Liver (tissue), 9 donors: ENCODE results near the gene TPSD1. TPM values are rescaled to one million over a fixed set of nuclear protein-coding genes. Genes with fewer than 3 reads are reported as not detected.
"Not testable (repeated sequence)": the region's sequence is repeated elsewhere in the genome, so short reads cannot be mapped to it uniquely, and the experiment has no call there.

Experiments used
- DNase-seq: peaks from one replicate; pipeline ENCODE4 v3.0.0-alpha.2; 2017; ENCODE audit warnings: low spot score
- H3K27ac ChIP-seq, 2 donors: one replicate each; pipeline ENCODE4 v1.7.0; 2013; ENCODE audit warnings: inconsistent platforms in 2 of 2, low read length in 2 of 2, control low read depth in 1 of 2, low read depth in 1 of 2, mild to moderate bottlenecking in 1 of 2
- H3K27me3 ChIP-seq, 4 donors: one replicate each; pipeline versions ENCODE4 v1.6.1 to v1.7.0; 2013; ENCODE audit warnings: low read length in 3 of 4, inconsistent platforms in 1 of 4, mild to moderate bottlenecking in 1 of 4, moderate library complexity in 1 of 4; ENCODE audit not compliant: control insufficient read depth in 4 of 4, insufficient read depth in 4 of 4
- H3K36me3 ChIP-seq, 4 donors: one replicate each; pipeline versions ENCODE4 v1.6.1 to v1.7.0; 2013; ENCODE audit warnings: low read length in 3 of 4, mild to moderate bottlenecking in 3 of 4, low read depth in 1 of 4, moderate library complexity in 1 of 4; ENCODE audit not compliant: control insufficient read depth in 4 of 4, insufficient read depth in 3 of 4
- H3K4me1 ChIP-seq, 4 donors: one replicate each; pipeline versions ENCODE4 v1.6.1 to v1.7.0; 2013; ENCODE audit warnings: low read length in 3 of 4, mild to moderate bottlenecking in 3 of 4, moderate library complexity in 1 of 4; ENCODE audit not compliant: control insufficient read depth in 4 of 4, insufficient read depth in 4 of 4
- H3K4me3 ChIP-seq, 3 donors: one replicate each; pipeline versions ENCODE4 v1.6.1 to v1.7.0; 2013; ENCODE audit warnings: low read length in 3 of 3, control low read depth in 1 of 3, low read depth in 1 of 3, mild to moderate bottlenecking in 1 of 3
- H3K9ac ChIP-seq, 2 donors: one replicate each; pipeline ENCODE4 v1.7.0; 2013; ENCODE audit warnings: low read length in 2 of 2, mild to moderate bottlenecking in 2 of 2, moderate library complexity in 2 of 2, control low read depth in 1 of 2, low read depth in 1 of 2
- H3K9me3 ChIP-seq, 4 donors: one replicate each; pipeline versions ENCODE4 v1.6.1 to v1.7.0; 2013; ENCODE audit warnings: low read length in 3 of 4; ENCODE audit not compliant: control insufficient read depth in 4 of 4
- EGR1 ChIP-seq, 2 donors: IDR thresholded peaks; 2 replicates each; pipeline ENCODE4 v1.6.1; 2016 to 2018; ENCODE audit warnings: antibody characterized with exemption in 2 of 2, low read depth in 2 of 2
- FOXA1 ChIP-seq: IDR thresholded peaks from 2 replicates; pipeline ENCODE4 v1.6.1; 2016; ENCODE audit warnings: antibody characterized with exemption
- FOXA2 ChIP-seq: IDR thresholded peaks from 2 replicates; pipeline ENCODE4 v1.6.1; 2016; ENCODE audit warnings: antibody characterized with exemption
- GABPA ChIP-seq, 2 donors: IDR thresholded peaks in 1 of 2; conservative IDR thresholded peaks in 1 of 2; 2 replicates each; pipeline ENCODE4 v1.6.1; 2016; ENCODE audit warnings: antibody characterized with exemption in 2 of 2, mild to moderate bottlenecking in 1 of 2, moderate library complexity in 1 of 2
- HNF4A ChIP-seq, 2 donors: conservative IDR thresholded peaks; 2 replicates each; pipeline ENCODE4 v1.6.1; 2016; ENCODE audit warnings: antibody characterized with exemption in 2 of 2, mild to moderate bottlenecking in 2 of 2
- HNF4G ChIP-seq: IDR thresholded peaks from 2 replicates; pipeline ENCODE4 v1.6.1; 2016; ENCODE audit warnings: antibody characterized with exemption
- JUND ChIP-seq, 2 donors: IDR thresholded peaks; 2 replicates each; pipeline ENCODE4 v1.6.1; 2016; ENCODE audit warnings: antibody characterized with exemption in 2 of 2
- NR2F2 ChIP-seq: IDR thresholded peaks from 2 replicates; pipeline ENCODE4 v1.6.1; 2016; ENCODE audit warnings: antibody characterized with exemption
- RAD21 ChIP-seq, 2 donors: IDR thresholded peaks; 2 replicates each; pipeline ENCODE4 v1.6.1; 2016; ENCODE audit warnings: antibody characterized with exemption in 2 of 2, mild to moderate bottlenecking in 2 of 2
- RXRA ChIP-seq, 2 donors: IDR thresholded peaks; 2 replicates each; pipeline ENCODE4 v1.6.1; 2017 to 2018; ENCODE audit warnings: antibody characterized with exemption in 2 of 2, mild to moderate bottlenecking in 1 of 2
- SP1 ChIP-seq: IDR thresholded peaks from 2 replicates; pipeline ENCODE4 v1.6.1; 2018; ENCODE audit warnings: antibody characterized with exemption, mild to moderate bottlenecking
- TAF1 ChIP-seq: conservative IDR thresholded peaks from 2 replicates; pipeline ENCODE4 v1.6.1; 2016; ENCODE audit warnings: antibody characterized with exemption, mild to moderate bottlenecking
- YY1 ChIP-seq: IDR thresholded peaks from 2 replicates; pipeline ENCODE4 v1.6.1; 2016; ENCODE audit warnings: antibody characterized with exemption, mild to moderate bottlenecking
- ZBTB33 ChIP-seq: IDR thresholded peaks from 2 replicates; pipeline ENCODE4 v1.6.1; 2016; ENCODE audit warnings: antibody characterized with exemption
- WGBS: extraction: QIAGEN DNeasy Blood & Tissue Kit; methylation state at CpG from one replicate; pipeline ENCODE4 v1.1.7; 2013; 5-methylcytosine and 5-hydroxymethylcytosine counted together
- polyA plus RNA-seq, 2 donors: library from polyadenylated mRNA; stranded (reverse) in 1 of 2; unstranded in 1 of 2; fragments of 200-250 nt in 1 of 2; fragments of >200 nt in 1 of 2; fragmentation: Nextera tagmentation in 1 of 2; extraction: Ambion mirVana in 1 of 2; gene quantifications; one replicate each; pipeline versions ENCODE4 v1.2.1 to v1.2.3, GENCODE V29; 2013 to 2015
- total RNA-seq, 2 donors: library from RNA; depleted of rRNA; stranded (reverse); fragments of >200 nt; gene quantifications; one replicate each; pipeline ENCODE4 v1.2.3, GENCODE V29; 2014
- TF ChIP-seq, protein P1 (sequence below): IDR thresholded peaks from 2 replicates; pipeline ENCODE4 v1.6.1; 2016; ENCODE audit warnings: antibody characterized with exemption, mild to moderate bottlenecking
- TF ChIP-seq, protein P2 (sequence below): IDR thresholded peaks from 2 replicates; pipeline ENCODE4 v1.6.1; 2016; ENCODE audit warnings: antibody characterized with exemption
- TF ChIP-seq, protein P3 (sequence below): IDR thresholded peaks from 2 replicates; pipeline ENCODE4 v1.6.1; 2016; ENCODE audit warnings: antibody characterized with exemption
- TF ChIP-seq, protein P4 (sequence below): fragments of 150-350 bp; IDR thresholded peaks from 2 replicates; pipeline ENCODE4 v1.5.1; 2017; ENCODE audit warnings: improper control_type of control experiment, low read depth, low read length; ENCODE audit not compliant: missing input control
- donor health status: healthy.
- donor health status: healthy.
- donor health status: healthy.
- donor health status: healthy.
- donor health status: healthy.

Gene TPSD1
- total and polyA plus RNA-seq, 4 donors, result 0.28 to 0.40 TPM; not detected in 2

DNA sequence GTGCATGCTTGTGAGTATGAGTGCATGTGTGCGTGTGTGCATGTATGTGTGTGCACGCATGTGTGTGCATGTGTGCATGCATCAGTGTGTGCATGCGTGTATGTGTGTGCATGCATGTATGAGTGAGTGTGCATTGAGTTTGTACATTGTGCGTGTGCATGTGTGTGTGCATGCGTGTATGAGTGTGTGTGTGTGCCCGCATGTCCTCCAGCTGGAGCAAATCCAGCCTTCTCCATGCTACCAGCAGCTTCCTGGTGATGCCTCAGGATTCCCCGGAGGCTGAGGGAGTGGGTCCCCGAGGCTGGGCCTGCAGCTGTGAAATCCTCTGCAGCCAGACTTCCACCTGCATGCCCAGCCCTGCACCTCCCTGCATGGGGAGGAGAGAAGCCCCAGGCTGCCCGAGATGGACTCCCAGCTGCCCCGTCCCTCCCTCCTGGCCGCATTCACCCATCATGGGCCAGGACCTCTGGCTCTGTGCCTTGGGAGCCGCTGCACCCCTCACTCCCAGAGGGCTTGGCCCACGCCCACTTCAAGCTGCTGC lies 9.3 kb downstream of the TPSD1 start:
- H3K27me3 ChIP-seq, result peaks cover 0 to 7% (median 1%) of the 10 kb centered on the region in 4 donors
- H3K27ac ChIP-seq, result no peak overlapping the region

DNA sequence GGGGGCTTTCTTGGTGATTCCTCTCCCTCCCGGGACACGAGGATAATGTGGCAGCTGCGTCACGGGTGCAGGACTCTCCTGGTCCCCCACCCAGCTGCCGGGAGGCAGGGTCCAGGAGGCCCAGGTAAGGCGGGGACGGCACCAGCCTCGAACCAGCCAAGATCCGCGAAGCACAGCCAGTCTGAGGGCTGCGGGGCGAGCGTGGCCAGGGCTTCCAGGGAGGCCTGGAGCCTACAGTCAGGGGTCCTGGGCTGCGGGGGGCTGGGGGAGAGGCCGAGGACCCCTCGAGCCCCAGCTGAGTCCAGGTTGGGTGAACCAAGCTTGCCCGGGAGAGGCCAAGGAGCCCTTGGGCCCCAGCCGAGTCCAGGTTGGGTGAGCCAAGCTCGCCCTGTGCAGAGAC lies 10.0 kb downstream of the TPSD1 start:
- 90% methylated on average over 19 of the region's 19 CpGs for WGBS
- Histone ChIP-seq H3K9me3 (no peaks in the 10 kb centered on the region), H3K4me1 (no peaks in the 10 kb centered on the region), H3K4me3 (no peak overlapping the region), H3K27me3 (peaks cover 0 to 5% (median 0%) of the 10 kb centered on the region in 4 donors), H3K9ac (no peak overlapping the region), H3K36me3 (no peaks in the 10 kb centered on the region), H3K27ac (no peak overlapping the region)
- no peak for DNase-seq
- TF ChIP-seq, protein P1, sequence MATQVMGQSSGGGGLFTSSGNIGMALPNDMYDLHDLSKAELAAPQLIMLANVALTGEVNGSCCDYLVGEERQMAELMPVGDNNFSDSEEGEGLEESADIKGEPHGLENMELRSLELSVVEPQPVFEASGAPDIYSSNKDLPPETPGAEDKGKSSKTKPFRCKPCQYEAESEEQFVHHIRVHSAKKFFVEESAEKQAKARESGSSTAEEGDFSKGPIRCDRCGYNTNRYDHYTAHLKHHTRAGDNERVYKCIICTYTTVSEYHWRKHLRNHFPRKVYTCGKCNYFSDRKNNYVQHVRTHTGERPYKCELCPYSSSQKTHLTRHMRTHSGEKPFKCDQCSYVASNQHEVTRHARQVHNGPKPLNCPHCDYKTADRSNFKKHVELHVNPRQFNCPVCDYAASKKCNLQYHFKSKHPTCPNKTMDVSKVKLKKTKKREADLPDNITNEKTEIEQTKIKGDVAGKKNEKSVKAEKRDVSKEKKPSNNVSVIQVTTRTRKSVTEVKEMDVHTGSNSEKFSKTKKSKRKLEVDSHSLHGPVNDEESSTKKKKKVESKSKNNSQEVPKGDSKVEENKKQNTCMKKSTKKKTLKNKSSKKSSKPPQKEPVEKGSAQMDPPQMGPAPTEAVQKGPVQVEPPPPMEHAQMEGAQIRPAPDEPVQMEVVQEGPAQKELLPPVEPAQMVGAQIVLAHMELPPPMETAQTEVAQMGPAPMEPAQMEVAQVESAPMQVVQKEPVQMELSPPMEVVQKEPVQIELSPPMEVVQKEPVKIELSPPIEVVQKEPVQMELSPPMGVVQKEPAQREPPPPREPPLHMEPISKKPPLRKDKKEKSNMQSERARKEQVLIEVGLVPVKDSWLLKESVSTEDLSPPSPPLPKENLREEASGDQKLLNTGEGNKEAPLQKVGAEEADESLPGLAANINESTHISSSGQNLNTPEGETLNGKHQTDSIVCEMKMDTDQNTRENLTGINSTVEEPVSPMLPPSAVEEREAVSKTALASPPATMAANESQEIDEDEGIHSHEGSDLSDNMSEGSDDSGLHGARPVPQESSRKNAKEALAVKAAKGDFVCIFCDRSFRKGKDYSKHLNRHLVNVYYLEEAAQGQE, result no peak
- no peak for TF ChIP-seq SP1
- TF ChIP-seq RXRA (IDR thresholded peaks at IDR 0.05), result no peak

More for the DNA sequence above, 9.3 kb downstream of the TPSD1 start:
- no peak for TF ChIP-seq ZBTB33
- TF ChIP-seq NR2F2, result no peak
- no peak for TF ChIP-seq FOXA2
- TF ChIP-seq, protein P2, sequence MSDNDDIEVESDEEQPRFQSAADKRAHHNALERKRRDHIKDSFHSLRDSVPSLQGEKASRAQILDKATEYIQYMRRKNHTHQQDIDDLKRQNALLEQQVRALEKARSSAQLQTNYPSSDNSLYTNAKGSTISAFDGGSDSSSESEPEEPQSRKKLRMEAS, result no peak
- no peak for TF ChIP-seq JUND (IDR thresholded peaks at IDR 0.05)
- TF ChIP-seq HNF4G, result no peak
- TF ChIP-seq TAF1, result no peak
- no peak for TF ChIP-seq RAD21 (IDR thresholded peaks at IDR 0.05)
- TF ChIP-seq YY1, result no peak
- TF ChIP-seq GABPA (IDR thresholded peaks at IDR 0.05 in 1 of 2, conservative IDR thresholded peaks at IDR 0.05 in 1 of 2), result no peak
- TF ChIP-seq, protein P3, sequence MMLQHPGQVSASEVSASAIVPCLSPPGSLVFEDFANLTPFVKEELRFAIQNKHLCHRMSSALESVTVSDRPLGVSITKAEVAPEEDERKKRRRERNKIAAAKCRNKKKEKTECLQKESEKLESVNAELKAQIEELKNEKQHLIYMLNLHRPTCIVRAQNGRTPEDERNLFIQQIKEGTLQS, result no peak
- TF ChIP-seq, protein P4, sequence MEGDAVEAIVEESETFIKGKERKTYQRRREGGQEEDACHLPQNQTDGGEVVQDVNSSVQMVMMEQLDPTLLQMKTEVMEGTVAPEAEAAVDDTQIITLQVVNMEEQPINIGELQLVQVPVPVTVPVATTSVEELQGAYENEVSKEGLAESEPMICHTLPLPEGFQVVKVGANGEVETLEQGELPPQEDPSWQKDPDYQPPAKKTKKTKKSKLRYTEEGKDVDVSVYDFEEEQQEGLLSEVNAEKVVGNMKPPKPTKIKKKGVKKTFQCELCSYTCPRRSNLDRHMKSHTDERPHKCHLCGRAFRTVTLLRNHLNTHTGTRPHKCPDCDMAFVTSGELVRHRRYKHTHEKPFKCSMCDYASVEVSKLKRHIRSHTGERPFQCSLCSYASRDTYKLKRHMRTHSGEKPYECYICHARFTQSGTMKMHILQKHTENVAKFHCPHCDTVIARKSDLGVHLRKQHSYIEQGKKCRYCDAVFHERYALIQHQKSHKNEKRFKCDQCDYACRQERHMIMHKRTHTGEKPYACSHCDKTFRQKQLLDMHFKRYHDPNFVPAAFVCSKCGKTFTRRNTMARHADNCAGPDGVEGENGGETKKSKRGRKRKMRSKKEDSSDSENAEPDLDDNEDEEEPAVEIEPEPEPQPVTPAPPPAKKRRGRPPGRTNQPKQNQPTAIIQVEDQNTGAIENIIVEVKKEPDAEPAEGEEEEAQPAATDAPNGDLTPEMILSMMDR, result no peak
- TF ChIP-seq EGR1 (IDR thresholded peaks at IDR 0.05; ENCODE audit: low read depth in 2 of 2), result no peak
- TF ChIP-seq FOXA1, result no peak
- no peak for TF ChIP-seq HNF4A (conservative IDR thresholded peaks at IDR 0.05)
- no peak for TF ChIP-seq RXRA (IDR thresholded peaks at IDR 0.05)
- no peak for TF ChIP-seq SP1
- DNase-seq, result no peak
- Histone ChIP-seq H3K4me1 (no peaks in the 10 kb centered on the region), H3K9me3 (no peaks in the 10 kb centered on the region), H3K4me3 (no peak overlapping the region), H3K36me3 (no peaks in the 10 kb centered on the region), H3K9ac (no peak overlapping the region)
- 83% methylated on average over 13 of the region's 13 CpGs for WGBS

DNA sequence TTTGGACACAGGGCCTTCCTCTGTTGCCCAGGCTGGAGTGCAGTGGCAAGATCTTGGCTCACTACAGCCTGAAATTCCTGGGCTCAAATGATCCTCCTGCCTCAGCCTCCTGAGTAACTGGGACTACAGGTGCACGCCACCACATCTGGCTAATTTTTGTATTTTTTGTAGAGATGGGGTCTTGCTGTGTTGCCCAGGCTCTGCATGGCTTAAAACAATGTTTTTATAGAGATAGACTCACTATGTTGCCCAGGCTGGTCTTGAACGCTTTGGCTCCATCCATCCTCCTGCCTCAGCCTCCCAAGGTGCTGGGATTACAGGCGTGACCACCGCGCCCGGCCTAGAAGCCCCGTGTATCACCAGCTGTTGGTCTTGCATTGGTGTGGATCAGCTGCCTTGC lies 13.5 kb downstream of the TPSD1 start:
- WGBS, result 95% methylated on average over 7 of the region's 7 CpGs
- not testable (repeated sequence) for H3K27me3 ChIP-seq, H3K27ac ChIP-seq, H3K36me3 ChIP-seq, H3K9me3 ChIP-seq, DNase-seq, H3K9ac ChIP-seq, H3K4me1 ChIP-seq, H3K4me3 ChIP-seq
